H1 (cell line): ENCODE measurements around the gene HES7. TPM values are rescaled to one million over a fixed set of nuclear protein-coding genes. Genes with fewer than 3 reads are reported as not detected.

Source experiments
- CHD7 ChIP-seq: fragments of 300-600 bp; sonication (generic); IDR thresholded peaks from 2 replicates; pipeline ENCODE4 v1.7.1; 2012; ENCODE audit warnings: low read length, moderate library complexity, mild to moderate bottlenecking, inconsistent platforms; ENCODE audit not compliant: insufficient replicate concordance
- EP300 ChIP-seq, 2 experiments: IDR thresholded peaks; 1 replicate in 1 of 2; 2 replicates in 1 of 2; pipeline ENCODE4 v1.6.1; 2011 to 2012; ENCODE audit warnings: low read depth in 2 of 2, low read length in 2 of 2, mild to moderate bottlenecking in 2 of 2, borderline replicate concordance in 1 of 2, inconsistent platforms in 1 of 2, moderate library complexity in 1 of 2
- FOSL1 ChIP-seq: IDR thresholded peaks from 2 replicates; pipeline ENCODE4 v1.6.1; 2011; ENCODE audit warnings: mild to moderate bottlenecking, low read depth, low read length, moderate library complexity; ENCODE audit not compliant: insufficient read depth
- MAFK ChIP-seq: IDR thresholded peaks from 2 replicates; pipeline ENCODE4 v1.6.1; 2012; ENCODE audit warnings: low read depth, mild to moderate bottlenecking, improper control_type of control experiment, low read length
- polyA plus RNA-seq, 7 experiments: library from polyadenylated mRNA; depleted of rRNA in 3 of 7; stranded (reverse) in 5 of 7; unstranded in 2 of 7; fragments of >200 nt in 5 of 7; fragments of 200-250 nt in 2 of 7; gene quantifications; 1 replicate in 5 of 7; 2 replicates in 1 of 7; 4 replicates in 1 of 7; pipeline versions ENCODE4 v1.2.1 to v1.2.3, GENCODE V29; 2011 to 2013; ENCODE audit warnings: missing spikeins in 2 of 7, mixed read lengths in 2 of 7
- total RNA-seq: library from RNA; stranded (reverse); fragmentation: NEBNext Ultra II Directional; extraction: Animal tissue kit (Norgen Biotek cat#: 25700); gene quantifications from 2 replicates; pipeline ENCODE4 v1.2.1, GENCODE V29; 2021

The HES7 gene
- total and polyA plus RNA-seq, 2 of the 8 experiments (the other 6 are each of a cell fraction or from before 2014, with no cell fraction given) = 0.20 to 0.32 TPM

GRCh38 chr17:8080799-8081219 is 43.1 kb downstream of the HES7 start (continued):
- TF ChIP-seq CHD7 (no peak), EP300 (IDR thresholded peaks at IDR 0.05; ENCODE audit: borderline replicate concordance in 1 of 2, low read depth in 2 of 2, low read length in 2 of 2) (no peak), MAFK (no peak), FOSL1 (no peak)
